HCT116 (cell line): Measurements from ENCODE around the gene PBLD. TPM values are rescaled to one million over a fixed set of nuclear protein-coding genes. Genes with fewer than 3 reads are reported as not detected.

Experiments used
- ATAC-seq: fragments of 200-7000 bp; cut with Tn5 transposase; 2 replicates; pipeline ENCODE4 v1.9.1; 2020; ENCODE audit warnings: mild to moderate bottlenecking, moderate library complexity
- BruUV-seq: library from RNA; stranded (reverse); fragments of 400-500 nt; replicated peaks from 2 replicates; lab custom pipeline; 2021; lab: Mats Ljungman, UMichigan
- CTCF ChIA-PET: fragments of 300-600 bp; sonication (Branson Sonifier 250); formaldehyde crosslinking; loops from one replicate; lab custom pipeline; 2021; ENCODE audit warnings: antibody characterized with exemption; lab: Charles Lee
- POLR2A ChIA-PET: fragments of 300-600, 350-600 bp; sonication (Branson Sonifier 250); formaldehyde crosslinking; loops from one replicate; lab custom pipeline; 2021; ENCODE audit warnings: antibody characterized with exemption; lab: Charles Lee
- RAD21 ChIA-PET, 2 experiments: fragments of 300-600 bp; sonication (Branson Sonifier 250); formaldehyde crosslinking; loops; one replicate each; lab custom pipeline; 2023; ENCODE audit warnings: low total read pairs in 2 of 2; ENCODE audit not compliant: uncharacterized antibody in 2 of 2, unreplicated experiment in 2 of 2, low non-redundant PET in 1 of 2; lab: Charles Lee
- DNase-seq: peaks from one replicate; pipeline ENCODE4 v3.0.0-alpha.2; 2010; ENCODE audit warnings: low read depth, low spot score
- H2AFZ ChIP-seq: fragments of 200-600 bp; shearing (Covaris generic), sonication (generic); 2 replicates; pipeline ENCODE4 v1.6.1; 2017; ENCODE audit warnings: low read depth, mixed run types, mixed read lengths, antibody characterized with exemption, low read length; ENCODE audit not compliant: poor library complexity, severe bottlenecking
- H3K27ac ChIP-seq: 2 replicates; pipeline ENCODE4 v1.5.1; 2012; ENCODE audit warnings: low read depth, low read length
- H3K27me3 ChIP-seq: fragments of 200-600 bp; sonication (generic); 2 replicates; pipeline ENCODE4 v1.6.1; 2016; ENCODE audit warnings: mixed run types, low read length, mixed read lengths; ENCODE audit not compliant: insufficient read depth
- H3K36me3 ChIP-seq, 2 experiments: fragments of 200-500 bp in 1 of 2; fragments of 200-600 bp in 1 of 2; sonication (Bioruptor generic) in 1 of 2; sonication (generic) in 1 of 2; 2 replicates each; pipeline versions ENCODE4 v1.5.1 to v1.6.1; 2014 to 2016; ENCODE audit warnings: low read length in 2 of 2, inconsistent platforms in 1 of 2, mixed read lengths in 1 of 2, mixed run types in 1 of 2; ENCODE audit not compliant: insufficient read depth in 2 of 2, control insufficient read depth in 1 of 2
- H3K4me1 ChIP-seq, 2 experiments: fragments of 200-600 bp in 1 of 2; sonication (generic) in 1 of 2; 2 replicates each; pipeline versions ENCODE4 v1.5.1 to v1.6.1; 2012 to 2017; ENCODE audit warnings: low read length in 2 of 2, inconsistent platforms in 1 of 2, mild to moderate bottlenecking in 1 of 2, mixed read lengths in 1 of 2, mixed run types in 1 of 2, moderate library complexity in 1 of 2; ENCODE audit not compliant: insufficient read depth in 2 of 2, control insufficient read depth in 1 of 2
- H3K4me2 ChIP-seq: fragments of 200-600 bp; sonication (generic); 2 replicates; pipeline ENCODE4 v1.6.1; 2017; ENCODE audit warnings: mixed run types, low read length, mixed read lengths
- H3K4me3 ChIP-seq, 2 experiments: fragments of 200-600 bp in 1 of 2; sonication (generic) in 1 of 2; replicated peaks in 1 of 2; 2 replicates each; pipeline ENCODE4 v1.5.1; 2011 to 2016; ENCODE audit warnings: low read length in 2 of 2, control low read depth in 1 of 2, low read depth in 1 of 2, mild to moderate bottlenecking in 1 of 2, mixed read lengths in 1 of 2, mixed run types in 1 of 2
- H3K79me2 ChIP-seq: fragments of 200-600 bp; sonication (generic); 2 replicates; pipeline ENCODE4 v1.6.1; 2017; ENCODE audit warnings: mild to moderate bottlenecking, mixed run types, low read length, moderate library complexity, mixed read lengths; ENCODE audit not compliant: insufficient read depth
- H3K9ac ChIP-seq: fragments of 200-600 bp; sonication (generic); 2 replicates; pipeline ENCODE4 v1.6.1; 2016; ENCODE audit warnings: low read length, mixed read lengths
- H3K9me2 ChIP-seq: fragments of 200-600 bp; sonication (generic), shearing (Covaris generic); 2 replicates; pipeline ENCODE4 v1.6.1; 2017; ENCODE audit warnings: mixed run types, mild to moderate bottlenecking, moderate library complexity; ENCODE audit not compliant: insufficient read depth
- H3K9me3 ChIP-seq, 2 experiments: fragments of 200-500 bp in 1 of 2; fragments of 200-600 bp in 1 of 2; sonication (Bioruptor generic) in 1 of 2; sonication (generic) in 1 of 2; 2 replicates each; pipeline ENCODE4 v1.6.1; 2014 to 2017; ENCODE audit warnings: low read length in 2 of 2, mixed read lengths in 2 of 2, inconsistent platforms in 1 of 2, low read depth in 1 of 2, mild to moderate bottlenecking in 1 of 2, mixed run types in 1 of 2, moderate library complexity in 1 of 2; ENCODE audit not compliant: control insufficient read depth in 1 of 2, insufficient read depth in 1 of 2
- H4K20me1 ChIP-seq: fragments of 200-600 bp; sonication (generic), shearing (Covaris generic); 2 replicates; pipeline ENCODE4 v1.6.1; 2017; ENCODE audit warnings: mixed run types, mild to moderate bottlenecking, moderate library complexity; ENCODE audit not compliant: insufficient read depth
- ATF3 ChIP-seq: IDR thresholded peaks from 2 replicates; pipeline ENCODE4 v1.6.1; 2012
- CBX3 ChIP-seq: IDR thresholded peaks from 2 replicates; pipeline ENCODE4 v1.6.1; 2012; ENCODE audit warnings: low read depth
- CEBPB ChIP-seq: IDR thresholded peaks from 2 replicates; pipeline ENCODE4 v1.6.1; 2012; ENCODE audit warnings: low read depth
- CTCF ChIP-seq, 3 experiments: fragments of 200-600 bp in 1 of 3; sonication (generic) in 1 of 3; IDR thresholded peaks in 2 of 3; conservative IDR thresholded peaks in 1 of 3; 2 replicates each; pipeline ENCODE4 v1.5.1; 2012 to 2017; ENCODE audit warnings: low read depth in 2 of 3, low read length in 2 of 3, antibody characterized with exemption in 1 of 3, borderline replicate concordance in 1 of 3, control low read depth in 1 of 3, mild to moderate bottlenecking in 1 of 3, mixed read lengths in 1 of 3, mixed run types in 1 of 3, moderate library complexity in 1 of 3; ENCODE audit not compliant: insufficient read depth in 1 of 3
- EGR1 ChIP-seq: IDR thresholded peaks from 2 replicates; pipeline ENCODE4 v1.6.1; 2012; ENCODE audit warnings: low read depth
- ELF1 ChIP-seq: IDR thresholded peaks from 2 replicates; pipeline ENCODE4 v1.6.1; 2012; ENCODE audit warnings: low read depth, borderline replicate concordance
- EZH2 ChIP-seq: fragments of 200-600 bp; sonication (generic); IDR thresholded peaks from 2 replicates; pipeline ENCODE4 v1.6.1; 2017; ENCODE audit warnings: antibody characterized with exemption, mixed run types
- EZH2phosphoT487 ChIP-seq: fragments of 200-600 bp; IDR thresholded peaks from 2 replicates; pipeline ENCODE4 v1.6.1; 2018; ENCODE audit warnings: antibody characterized with exemption, borderline replicate concordance
- FOSL1 ChIP-seq: IDR thresholded peaks from 2 replicates; pipeline ENCODE4 v1.6.1; 2012; ENCODE audit warnings: low read depth
- JUND ChIP-seq: IDR thresholded peaks from 2 replicates; pipeline ENCODE4 v1.6.1; 2012
- MAX ChIP-seq: IDR thresholded peaks from 2 replicates; pipeline ENCODE4 v1.6.1; 2012
- POLR2A ChIP-seq: IDR thresholded peaks from 2 replicates; pipeline ENCODE4 v1.7.0; 2011; ENCODE audit warnings: borderline replicate concordance; ENCODE audit not compliant: insufficient read depth, insufficient read length; ENCODE audit errors: extremely low read depth
- RAD21 ChIP-seq: IDR thresholded peaks from 2 replicates; pipeline ENCODE4 v1.6.1; 2012; ENCODE audit warnings: low read depth, mild to moderate bottlenecking
- SIN3A ChIP-seq: IDR thresholded peaks from 2 replicates; pipeline ENCODE4 v1.6.1; 2012; ENCODE audit warnings: low read depth
- SRF ChIP-seq: IDR thresholded peaks from 2 replicates; pipeline ENCODE4 v1.6.1; 2012; ENCODE audit warnings: low read depth
- TCF7L2 ChIP-seq: IDR thresholded peaks from 2 replicates; pipeline ENCODE4 v1.7.0; 2011; ENCODE audit warnings: borderline replicate concordance, inconsistent platforms; ENCODE audit not compliant: insufficient read depth, insufficient read length; ENCODE audit errors: extremely low read depth
- YY1 ChIP-seq: IDR thresholded peaks from 2 replicates; pipeline ENCODE4 v1.6.1; 2011; ENCODE audit warnings: low read length, low read depth, moderate library complexity, mild to moderate bottlenecking; ENCODE audit not compliant: insufficient replicate concordance; ENCODE audit errors: extremely low read depth
- ZFX ChIP-seq: fragments of 450-650 bp; IDR thresholded peaks from 2 replicates; pipeline ENCODE4 v1.6.1; 2017
- ZNF274 ChIP-seq: fragments of 200-500 bp; sonication (Bioruptor generic); IDR thresholded peaks from 2 replicates; pipeline ENCODE4 v1.6.1; 2014; ENCODE audit warnings: mild to moderate bottlenecking, low read depth, low read length, inconsistent platforms
- intact Hi-C: fragments of 100-400 bp; cut with micrococcal nuclease; formaldehyde crosslinking; loops from 2 replicates; pipeline ENCODE4 v1.10.0; 2022
- total RNA-seq: library from RNA; stranded (reverse); gene quantifications from one replicate; pipeline ENCODE4 v1.2.1, GENCODE V29; 2021; ENCODE audit not compliant: unreplicated experiment

The PBLD gene
- total RNA-seq, 1 experiment from 2014 or later: 2.2 TPM

- no peak for ATAC-seq
- Histone ChIP-seq H3K4me3 (no peak overlapping the region), H3K27me3 (no peaks in the 10 kb centered on the region), H3K4me1 (no peaks in the 10 kb centered on the region), H3K4me2 (no peak overlapping the region), H3K36me3 (no peaks in the 10 kb centered on the region), H3K9me3 (no peaks in the 10 kb centered on the region), H3K79me2 (no peaks in the 10 kb centered on the region), H4K20me1 (no peaks in the 10 kb centered on the region), H3K9me2 (no peaks in the 10 kb centered on the region), H3K9ac (no peak overlapping the region), H2AFZ (no peak overlapping the region), H3K27ac (no peak overlapping the region)
- intact Hi-C loops: no loop called here
- BruUV-seq: no TSS peak
- no peak for TF ChIP-seq YY1
- no peak for TF ChIP-seq ZNF274
- TF ChIP-seq EZH2phosphoT487: no peak
- no peak for TF ChIP-seq TCF7L2
- TF ChIP-seq ATF3: no peak
- no peak for TF ChIP-seq CBX3
- TF ChIP-seq FOSL1: no peak
- no peak for TF ChIP-seq EZH2
- no peak for TF ChIP-seq EGR1
- TF ChIP-seq JUND: no peak
- no peak for TF ChIP-seq ZFX
- TF ChIP-seq POLR2A: no peak
- CTCF ChIA-PET: no interaction called here
- DNase-seq: no peak
- RAD21 ChIA-PET: no interaction called here
- POLR2A ChIA-PET: no interaction called here
Measured at GRCh38 chr10:68237173-68237572, 95.6 kb downstream of the PBLD start.

GRCh38 chr10:68235581-68235980, 97.1 kb downstream of the PBLD start:
- Histone ChIP-seq H3K79me2 (no peaks in the 10 kb centered on the region), H3K36me3 (no peaks in the 10 kb centered on the region), H2AFZ (no peak overlapping the region), H3K4me1 (peaks cover 4 to 13% of the 10 kb centered on the region in 2 experiments; a peak in 3 of 4 replicates), H3K9ac (no peak overlapping the region), H3K27me3 (no peaks in the 10 kb centered on the region), H4K20me1 (no peaks in the 10 kb centered on the region), H3K9me2 (no peaks in the 10 kb centered on the region), H3K4me3 (no peak overlapping the region), H3K4me2 (no peak overlapping the region), H3K9me3 (no peaks in the 10 kb centered on the region), H3K27ac (no peak overlapping the region)
- ChIA-PET CTCF (no interaction called here), POLR2A (no interaction called here), RAD21 (no interaction called here)
- intact Hi-C loops: no loop called here
- no peak for ATAC-seq
- no peak for DNase-seq
- no TSS peak for BruUV-seq
- TF ChIP-seq FOSL1 (no peak), MAX (no peak), EGR1 (no peak), CBX3 (no peak), ELF1 (no peak), CEBPB (no peak), ZNF274 (no peak), RAD21 (no peak), SRF (no peak), ATF3 (no peak), EZH2phosphoT487 (no peak), SIN3A (no peak), CTCF (IDR thresholded peaks at IDR 0.05 in 2 of 3, conservative IDR thresholded peaks at IDR 0.05 in 1 of 3; ENCODE audit: borderline replicate concordance in 1 of 3, insufficient read depth in 1 of 3, low read depth in 2 of 3, low read length in 2 of 3) (no peak), YY1 (no peak), EZH2 (no peak), ZFX (no peak)
